Neutrophil (primary cell): ENCODE data around the gene INKA1.
A peak's percentile ranks its signal among the peaks of the same experiment; 100 is the strongest.
"Not testable (repeated sequence)": the region's sequence is repeated elsewhere in the genome, so short reads cannot be mapped to it uniquely, and the experiment has no call there.

Experiments
- H3K27ac ChIP-seq: fragments of 200-600 bp; sonication (generic); 2 replicates; pipeline ENCODE4 v1.5.1; 2016; ENCODE audit warnings: mild to moderate bottlenecking, moderate library complexity
- H3K27me3 ChIP-seq: fragments of 200-600 bp; sonication (generic); 2 replicates; pipeline ENCODE4 v1.6.0; 2016; ENCODE audit warnings: mild to moderate bottlenecking
- H3K36me3 ChIP-seq: fragments of 200-600 bp; sonication (generic); 2 replicates; pipeline ENCODE4 v1.5.1; 2017
- H3K4me1 ChIP-seq, 2 experiments: fragments of 200-600 bp in 1 of 2; sonication (generic) in 1 of 2; 1 replicate in 1 of 2; 2 replicates in 1 of 2; pipeline versions ENCODE4 v1.5.1 to v1.6.1; 2013 to 2016; ENCODE audit warnings: low read depth in 1 of 2, low read length in 1 of 2, mild to moderate bottlenecking in 1 of 2, moderate library complexity in 1 of 2; ENCODE audit not compliant: control insufficient read depth in 1 of 2, insufficient read depth in 1 of 2
- H3K4me3 ChIP-seq, 2 experiments: fragments of 200-600 bp in 1 of 2; sonication (generic) in 1 of 2; 1 replicate in 1 of 2; 2 replicates in 1 of 2; pipeline ENCODE4 v1.5.1; 2013 to 2016; ENCODE audit warnings: low read depth in 1 of 2, low read length in 1 of 2, mild to moderate bottlenecking in 1 of 2, moderate library complexity in 1 of 2
- H3K9me3 ChIP-seq: fragments of 200-600 bp; sonication (generic); 2 replicates; pipeline ENCODE4 v1.5.1; 2016
- CTCF ChIP-seq: fragments of 200-600 bp; sonication (generic); IDR thresholded peaks from 2 replicates; pipeline ENCODE4 v1.5.1; 2016; ENCODE audit warnings: antibody characterized with exemption

The INKA1 gene

GRCh38 chr3:49781415-49782199, 21.5 kb upstream of the INKA1 start:
- peaks cover 15 to 23% of the 10 kb centered on the region in 2 experiments for H3K4me1 ChIP-seq
- no peak overlapping the region for H3K27ac ChIP-seq
- no peak for TF ChIP-seq CTCF
- no peaks in the 10 kb centered on the region for H3K9me3 ChIP-seq
- peaks cover 63% of the 10 kb centered on the region for H3K36me3 ChIP-seq
- no peak overlapping the region for H3K4me3 ChIP-seq
- H3K27me3 ChIP-seq: no peaks in the 10 kb centered on the region

GRCh38 chr3:49782277-49782676, 20.8 kb upstream of the INKA1 start:
- not testable (repeated sequence) for H3K27ac ChIP-seq, H3K4me3 ChIP-seq, H3K9me3 ChIP-seq, H3K27me3 ChIP-seq
- peaks cover 56% of the 10 kb centered on the region for H3K36me3 ChIP-seq
- H3K4me1 ChIP-seq: peaks cover 20 to 29% of the 10 kb centered on the region in 2 experiments

DNA sequence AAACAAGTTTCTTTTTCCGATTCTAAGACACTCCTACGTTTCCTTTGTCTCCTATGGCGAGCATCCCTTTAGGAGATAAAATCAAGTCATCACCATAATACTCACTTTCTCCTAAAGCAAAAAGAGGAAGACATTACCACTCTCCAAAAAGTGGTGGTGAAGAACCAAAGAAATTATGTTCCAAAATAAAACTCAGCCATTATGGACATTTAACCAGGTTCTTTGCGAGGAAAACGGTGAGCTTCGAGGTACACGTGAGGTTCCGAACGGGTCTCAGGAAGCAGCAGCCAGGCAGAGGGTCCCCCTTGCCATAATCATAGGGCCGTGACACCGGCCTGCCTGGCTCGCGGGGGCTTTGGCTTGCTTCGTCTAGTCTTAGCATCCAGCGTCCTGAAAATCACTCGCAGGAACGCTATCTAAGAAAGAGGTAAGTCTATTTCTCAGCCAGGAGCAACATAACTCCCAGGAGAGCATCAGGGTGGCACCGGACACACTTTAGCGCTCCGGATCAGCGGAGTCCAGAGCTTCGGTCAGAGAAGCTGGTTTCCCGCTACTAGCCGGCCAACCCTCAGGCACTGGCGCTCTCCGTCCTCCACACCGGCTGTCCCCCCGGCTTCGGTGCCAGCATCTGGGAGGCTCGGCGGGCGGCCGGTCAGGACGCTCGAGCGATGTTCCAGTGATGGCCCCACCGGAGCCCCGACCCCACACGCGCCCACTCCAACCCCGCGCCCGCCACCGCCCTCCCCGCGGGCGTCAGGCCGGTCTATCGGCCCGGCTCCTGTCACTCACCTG, 17.3 kb upstream of the INKA1 start:
- Histone ChIP-seq H3K27ac (peak overlapping the region; percentile 96), H3K4me1 (peaks cover 21 to 29% of the 10 kb centered on the region in 2 experiments), H3K36me3 (peaks cover 37% of the 10 kb centered on the region), H3K9me3 (no peaks in the 10 kb centered on the region), H3K4me3 (peak overlapping the region; percentile 91 to 97), H3K27me3 (peaks cover 13% of the 10 kb centered on the region)
- TF ChIP-seq CTCF: no peak

GRCh38 chr3:49786357-49787181, 16.5 kb upstream of the INKA1 start, which contains the start of gene IP6K1:
Gene IP6K1 (minus strand): TSS chr3:49786542. CDS start chr3:49748040, 38,502 bp downstream.
- peak within 1 kb of the TSS; percentile 91 to 97 for H3K4me3 ChIP-seq
- no peaks in the 10 kb centered on the region for H3K9me3 ChIP-seq
- peaks cover 16% of the 10 kb centered on the region for H3K27me3 ChIP-seq
- TF ChIP-seq CTCF: peak; percentile 33
- H3K4me1 ChIP-seq: peaks cover 21 to 24% of the 10 kb centered on the region in 2 experiments
- H3K27ac ChIP-seq: peak within 1 kb of the TSS; percentile 96
- H3K36me3 ChIP-seq: peaks cover 30% of the 10 kb centered on the region

DNA sequence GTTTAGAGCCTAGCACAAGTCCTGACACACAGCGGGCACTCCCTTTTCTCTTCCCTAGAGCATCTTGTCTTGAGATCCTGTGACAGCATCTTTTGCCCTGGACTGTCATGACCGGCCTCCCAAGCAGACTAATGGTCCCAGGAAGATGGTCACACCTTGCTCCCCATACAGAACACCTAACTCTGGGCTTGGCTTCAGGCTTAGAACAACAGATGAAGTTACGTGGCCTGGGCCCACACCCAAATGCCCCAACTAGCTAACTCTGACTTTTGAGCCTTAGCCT, 15.9 kb upstream of the INKA1 start:
- H3K9me3 ChIP-seq: no peaks in the 10 kb centered on the region
- peak overlapping the region; percentile 96 for H3K27ac ChIP-seq
- H3K36me3 ChIP-seq: peaks cover 27% of the 10 kb centered on the region
- no peak for TF ChIP-seq CTCF
- H3K4me3 ChIP-seq: peak overlapping the region; percentile 91 to 97
- H3K27me3 ChIP-seq: peaks cover 16% of the 10 kb centered on the region
- peaks cover 21 to 24% of the 10 kb centered on the region in 2 experiments for H3K4me1 ChIP-seq
